Breast epithelium (tissue), 4 donors: ENCODE data around the gene SCUBE3. TPM values are rescaled to one million over a fixed set of nuclear protein-coding genes. Genes with fewer than 3 reads are reported as not detected.
A peak's percentile ranks its signal among the peaks of the same experiment; 100 is the strongest.

ENCODE experiments used
- DNase-seq, 2 donors: peaks; one replicate each; pipeline ENCODE4 v3.0.0-alpha.2; 2019; ENCODE audit warnings: low spot score in 2 of 2
- H3K27ac ChIP-seq, 2 donors: fragments of 200-600 bp; sonication (generic) in 1 of 2; one replicate each; pipeline ENCODE4 v1.5.1; 2016 to 2019; ENCODE audit warnings: mild to moderate bottlenecking in 1 of 2
- H3K27me3 ChIP-seq, 2 donors: fragments of 200-600 bp; sonication (generic) in 1 of 2; one replicate each; pipeline versions ENCODE4 v1.5.1 to v1.6.0; 2017 to 2019; ENCODE audit warnings: control low read depth in 1 of 2, mild to moderate bottlenecking in 1 of 2
- H3K36me3 ChIP-seq: fragments of 200-600 bp; one replicate; pipeline ENCODE4 v1.5.1; 2019
- H3K4me1 ChIP-seq, 2 donors: fragments of 200-600 bp; sonication (generic); one replicate each; pipeline ENCODE4 v1.5.1; 2016 to 2019; ENCODE audit warnings: control low read depth in 1 of 2
- H3K4me3 ChIP-seq, 3 donors: fragments of 200-600 bp; sonication (generic); 1 replicate in 2 of 3; 2 replicates in 1 of 3; pipeline ENCODE4 v1.5.1; 2016 to 2019; ENCODE audit warnings: mild to moderate bottlenecking in 3 of 3, moderate library complexity in 2 of 3
- H3K9me3 ChIP-seq, 2 donors: fragments of 200-600 bp; sonication (generic) in 1 of 2; one replicate each; pipeline ENCODE4 v1.5.1; 2016 to 2019; ENCODE audit warnings: control low read depth in 1 of 2
- POLR2A ChIP-seq: fragments of 450-650 bp; IDR thresholded peaks from one replicate; pipeline ENCODE4 v1.6.1; 2016; ENCODE audit warnings: antibody characterized with exemption, mild to moderate bottlenecking, moderate library complexity
- POLR2AphosphoS5 ChIP-seq, 3 donors: sonication (generic); formaldehyde crosslinking; IDR thresholded peaks; one replicate each; pipeline ENCODE4 v1.6.1; 2017; ENCODE audit warnings: antibody characterized with exemption in 3 of 3
- intact Hi-C: fragments of 100-400 bp; cut with DNase I; formaldehyde crosslinking; loops from one replicate; pipeline ENCODE4 v1.15.1; 2023; ENCODE audit warnings: low total_unique reads
- total RNA-seq, 3 donors: library from RNA; depleted of rRNA; stranded (reverse); fragments of >200 nt; gene quantifications; one replicate each; pipeline ENCODE4 v1.1.0, GENCODE V29; 2016
- TF ChIP-seq, protein P1 (sequence below), 3 donors: fragments of 450-650 bp; IDR thresholded peaks; one replicate each; pipeline ENCODE4 v1.5.1; 2016 to 2017; ENCODE audit warnings: antibody characterized with exemption in 3 of 3, mild to moderate bottlenecking in 3 of 3, moderate library complexity in 3 of 3

Gene SCUBE3
- total RNA-seq, 3 donors from 2014 or later, result under 0.01 to 0.33 (median under 0.01) TPM

DNA sequence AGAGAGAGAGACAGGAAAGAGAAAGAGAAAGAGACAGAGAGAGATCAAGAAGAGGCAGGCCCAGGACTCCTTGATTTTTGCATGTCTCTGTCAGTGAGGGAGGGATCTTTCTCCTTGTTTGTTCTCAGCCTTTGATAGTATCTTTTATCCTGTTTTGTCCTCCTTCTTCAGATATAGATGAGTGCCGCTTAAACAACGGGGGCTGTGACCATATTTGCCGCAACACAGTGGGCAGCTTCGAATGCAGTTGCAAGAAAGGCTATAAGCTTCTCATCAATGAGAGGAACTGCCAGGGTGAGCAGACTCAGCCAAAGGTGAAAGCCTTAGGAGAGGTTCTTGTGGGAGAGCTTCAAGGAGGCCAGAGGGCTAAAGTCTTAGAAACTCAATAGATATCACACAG is 25.8 kb downstream of the SCUBE3 start:
- H3K27me3 ChIP-seq, result no peaks in the 10 kb centered on the region
- no peak for DNase-seq
- H3K27ac ChIP-seq, result no peak overlapping the region
- no peaks in the 10 kb centered on the region for H3K36me3 ChIP-seq
- TF ChIP-seq, protein P1, sequence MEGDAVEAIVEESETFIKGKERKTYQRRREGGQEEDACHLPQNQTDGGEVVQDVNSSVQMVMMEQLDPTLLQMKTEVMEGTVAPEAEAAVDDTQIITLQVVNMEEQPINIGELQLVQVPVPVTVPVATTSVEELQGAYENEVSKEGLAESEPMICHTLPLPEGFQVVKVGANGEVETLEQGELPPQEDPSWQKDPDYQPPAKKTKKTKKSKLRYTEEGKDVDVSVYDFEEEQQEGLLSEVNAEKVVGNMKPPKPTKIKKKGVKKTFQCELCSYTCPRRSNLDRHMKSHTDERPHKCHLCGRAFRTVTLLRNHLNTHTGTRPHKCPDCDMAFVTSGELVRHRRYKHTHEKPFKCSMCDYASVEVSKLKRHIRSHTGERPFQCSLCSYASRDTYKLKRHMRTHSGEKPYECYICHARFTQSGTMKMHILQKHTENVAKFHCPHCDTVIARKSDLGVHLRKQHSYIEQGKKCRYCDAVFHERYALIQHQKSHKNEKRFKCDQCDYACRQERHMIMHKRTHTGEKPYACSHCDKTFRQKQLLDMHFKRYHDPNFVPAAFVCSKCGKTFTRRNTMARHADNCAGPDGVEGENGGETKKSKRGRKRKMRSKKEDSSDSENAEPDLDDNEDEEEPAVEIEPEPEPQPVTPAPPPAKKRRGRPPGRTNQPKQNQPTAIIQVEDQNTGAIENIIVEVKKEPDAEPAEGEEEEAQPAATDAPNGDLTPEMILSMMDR (IDR thresholded peaks at IDR 0.05), result no peak
- TF ChIP-seq POLR2A (no peak), POLR2AphosphoS5 (IDR thresholded peaks at IDR 0.05) (no peak)
- no peaks in the 10 kb centered on the region for H3K9me3 ChIP-seq
- no peaks in the 10 kb centered on the region for H3K4me1 ChIP-seq
- H3K4me3 ChIP-seq, result no peak overlapping the region
- intact Hi-C loops, result no loop called here

DNA sequence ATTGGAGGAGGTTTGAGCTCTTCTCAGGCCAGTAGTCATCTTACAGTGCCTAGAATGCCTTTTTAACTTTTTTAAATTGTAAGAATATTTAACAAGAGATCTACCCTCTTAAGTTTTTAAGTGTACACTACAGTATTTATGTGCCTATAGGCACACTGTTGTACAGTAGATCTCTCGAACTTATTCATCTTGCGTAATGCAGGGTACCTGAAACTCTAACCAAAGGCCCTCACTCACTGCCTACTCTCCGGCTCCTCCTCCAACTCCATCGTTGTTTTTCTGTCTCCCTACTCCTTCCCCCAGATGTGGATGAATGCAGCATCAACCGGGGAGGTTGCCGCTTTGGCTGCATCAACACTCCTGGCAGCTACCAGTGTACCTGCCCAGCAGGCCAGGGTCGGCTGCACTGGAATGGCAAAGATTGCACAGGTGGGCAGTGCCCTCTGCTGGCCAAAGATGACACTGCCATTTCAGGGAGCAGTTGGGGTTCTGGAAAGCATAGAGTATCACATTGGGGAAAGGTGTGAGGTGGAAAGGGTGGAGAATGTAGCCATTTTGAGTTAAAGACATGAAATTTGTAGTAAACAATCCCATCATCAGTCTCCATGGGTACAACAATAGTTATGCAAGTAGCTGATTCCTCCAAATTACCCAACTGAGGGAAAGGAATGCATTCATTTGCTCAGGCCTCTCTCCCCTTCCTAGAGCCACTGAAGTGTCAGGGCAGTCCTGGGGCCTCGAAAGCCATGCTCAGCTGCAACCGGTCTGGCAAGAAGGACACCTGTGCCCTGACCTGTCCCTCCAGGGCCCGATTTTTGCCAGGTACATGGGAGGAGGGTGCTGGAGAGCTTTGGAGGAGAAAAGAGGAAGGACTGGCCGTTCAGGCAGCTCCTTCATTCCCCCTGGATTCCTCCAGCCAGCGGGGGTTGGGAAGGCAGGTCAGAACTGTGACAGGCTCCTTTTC is 27.4 kb downstream of the SCUBE3 start:
- no peaks in the 10 kb centered on the region for H3K4me1 ChIP-seq
- TF ChIP-seq, protein P1 (IDR thresholded peaks at IDR 0.05), result peak; percentile 88 to 96 (median 95)
- peak in 2 of 3 donors; percentile 1 to 2 for TF ChIP-seq POLR2AphosphoS5 (IDR thresholded peaks at IDR 0.05)
- TF ChIP-seq POLR2A, result no peak
- intact Hi-C loops, result no loop called here
- DNase-seq, result peak; percentile 67 to 88
- no peak overlapping the region for H3K4me3 ChIP-seq
- H3K36me3 ChIP-seq, result no peaks in the 10 kb centered on the region
- H3K9me3 ChIP-seq, result no peaks in the 10 kb centered on the region
- no peaks in the 10 kb centered on the region for H3K27me3 ChIP-seq
- H3K27ac ChIP-seq, result peak overlapping the region; percentile 56 to 66

DNA sequence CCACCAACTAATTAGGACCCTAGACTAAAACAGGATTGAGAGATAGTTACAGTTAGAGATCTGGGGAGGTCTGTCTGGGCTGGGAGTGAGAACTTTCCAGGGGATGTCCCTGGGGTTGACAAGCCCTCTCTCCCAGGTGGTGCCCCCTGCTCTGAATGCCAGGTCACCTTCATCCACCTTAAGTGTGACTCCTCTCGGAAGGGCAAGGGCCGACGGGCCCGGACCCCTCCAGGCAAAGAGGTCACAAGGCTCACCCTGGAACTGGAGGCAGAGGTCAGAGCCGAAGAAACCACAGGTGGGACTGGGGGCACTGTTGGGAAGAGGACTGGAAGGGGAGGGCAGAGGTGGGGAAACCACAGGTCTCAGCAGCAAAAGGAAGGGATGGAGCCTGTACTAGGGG is 28.7 kb downstream of the SCUBE3 start:
- Histone ChIP-seq H3K4me1 (no peaks in the 10 kb centered on the region), H3K9me3 (no peaks in the 10 kb centered on the region), H3K27me3 (no peaks in the 10 kb centered on the region), H3K27ac (peak overlapping the region in 1 of 2 donors; percentile 66), H3K36me3 (no peaks in the 10 kb centered on the region), H3K4me3 (no peak overlapping the region)
- TF ChIP-seq POLR2A, result no peak
- no peak for DNase-seq
- intact Hi-C loops, result no loop called here

DNA sequence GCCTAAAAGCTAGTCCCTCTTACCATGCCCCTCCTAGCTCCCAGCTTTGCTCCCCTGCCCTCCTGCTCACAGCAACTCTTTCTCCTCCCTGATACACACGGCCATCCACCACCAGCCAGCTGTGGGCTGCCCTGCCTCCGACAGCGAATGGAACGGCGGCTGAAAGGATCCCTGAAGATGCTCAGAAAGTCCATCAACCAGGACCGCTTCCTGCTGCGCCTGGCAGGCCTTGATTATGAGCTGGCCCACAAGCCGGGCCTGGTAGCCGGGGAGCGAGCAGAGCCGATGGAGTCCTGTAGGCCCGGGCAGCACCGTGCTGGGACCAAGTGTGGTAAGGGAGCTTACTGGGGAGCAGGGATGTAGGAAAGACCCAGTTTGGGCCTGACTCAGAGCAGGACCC is 29.1 kb downstream of the SCUBE3 start:
- Histone ChIP-seq H3K27me3 (no peaks in the 10 kb centered on the region), H3K27ac (no peak overlapping the region), H3K4me3 (no peak overlapping the region), H3K36me3 (no peaks in the 10 kb centered on the region), H3K4me1 (no peaks in the 10 kb centered on the region), H3K9me3 (no peaks in the 10 kb centered on the region)
- intact Hi-C loops, result no loop called here
- TF ChIP-seq POLR2AphosphoS5 (IDR thresholded peaks at IDR 0.05) (no peak), POLR2A (no peak)
- TF ChIP-seq, protein P1 (IDR thresholded peaks at IDR 0.05), result no peak
- DNase-seq, result no peak

DNA sequence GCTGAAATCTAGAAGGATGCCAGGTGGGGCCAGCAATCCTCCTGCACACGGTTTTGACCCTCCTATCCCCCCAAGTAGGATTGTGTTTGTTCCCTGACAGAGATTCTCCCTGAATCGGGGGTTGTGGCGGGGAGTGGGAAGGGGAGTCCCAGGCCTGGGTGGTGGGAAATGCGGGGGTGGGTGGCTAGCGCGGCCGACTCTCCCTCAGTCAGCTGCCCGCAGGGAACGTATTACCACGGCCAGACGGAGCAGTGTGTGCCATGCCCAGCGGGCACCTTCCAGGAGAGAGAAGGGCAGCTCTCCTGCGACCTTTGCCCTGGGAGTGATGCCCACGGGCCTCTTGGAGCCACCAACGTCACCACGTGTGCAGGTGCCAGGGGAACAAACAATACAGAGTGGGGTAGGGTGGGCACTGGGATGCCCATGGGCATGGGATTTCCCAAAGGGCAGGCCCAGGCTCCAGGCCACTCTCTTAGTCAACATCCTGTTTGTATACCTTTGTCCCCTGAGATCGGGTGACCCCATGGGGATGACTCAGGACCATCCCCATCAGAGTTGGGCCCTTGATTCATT is 29.7 kb downstream of the SCUBE3 start:
- H3K9me3 ChIP-seq, result no peaks in the 10 kb centered on the region
- intact Hi-C loops, result no loop called here
- DNase-seq, result no peak
- no peak overlapping the region for H3K4me3 ChIP-seq
- no peaks in the 10 kb centered on the region for H3K4me1 ChIP-seq
- TF ChIP-seq, protein P1 (IDR thresholded peaks at IDR 0.05), result no peak
- TF ChIP-seq POLR2A, result no peak
- TF ChIP-seq POLR2AphosphoS5 (IDR thresholded peaks at IDR 0.05), result no peak
- no peak overlapping the region for H3K27ac ChIP-seq
- H3K36me3 ChIP-seq, result no peaks in the 10 kb centered on the region
- H3K27me3 ChIP-seq, result no peaks in the 10 kb centered on the region
